ENCODE measurements around the gene ARHGAP15.
A peak's percentile ranks its signal among the peaks of the same experiment; 100 is the strongest.

Gene ARHGAP15

GRCh38 chr2:143729296-143729814 is 600.1 kb downstream of the ARHGAP15 start:
- no peak for DNase-seq (ENCODE audit: low read depth)
- H3K4me3 ChIP-seq (ENCODE audit: control insufficient read depth, low read depth, low read length): no peak overlapping the region
- TF ChIP-seq CTCF (IDR thresholded peaks at IDR 0.05; ENCODE audit: control insufficient read depth, insufficient read depth, low read depth, low read length, missing control alignments): no peak

GRCh38 chr2:143730155-143730952 is 601.1 kb downstream of the ARHGAP15 start:
- TF ChIP-seq CTCF (IDR thresholded peaks at IDR 0.05; ENCODE audit: control insufficient read depth, insufficient read depth, low read depth, low read length, missing control alignments): no peak
- no peak overlapping the region for H3K4me3 ChIP-seq (ENCODE audit: control insufficient read depth, low read depth, low read length)
- peak; percentile 21 for DNase-seq (ENCODE audit: low read depth)

GRCh38 chr2:143730953-143731260 is 601.7 kb downstream of the ARHGAP15 start:
- no peak overlapping the region for H3K4me3 ChIP-seq (ENCODE audit: control insufficient read depth, low read depth, low read length)
- DNase-seq (ENCODE audit: low read depth): no peak
- TF ChIP-seq CTCF (IDR thresholded peaks at IDR 0.05; ENCODE audit: control insufficient read depth, insufficient read depth, low read depth, low read length, missing control alignments): no peak

GRCh38 chr2:143732076-143732475 is 602.9 kb downstream of the ARHGAP15 start:
- TF ChIP-seq CTCF (IDR thresholded peaks at IDR 0.05; ENCODE audit: control insufficient read depth, insufficient read depth, low read depth, low read length, missing control alignments): no peak
- no peak overlapping the region for H3K4me3 ChIP-seq (ENCODE audit: control insufficient read depth, low read depth, low read length)
- no peak for DNase-seq (ENCODE audit: low read depth)

GRCh38 chr2:143732871-143733270 is 603.7 kb downstream of the ARHGAP15 start:
- no peak overlapping the region for H3K4me3 ChIP-seq (ENCODE audit: control insufficient read depth, low read depth, low read length)
- DNase-seq (ENCODE audit: low read depth): no peak
- TF ChIP-seq CTCF (IDR thresholded peaks at IDR 0.05; ENCODE audit: control insufficient read depth, insufficient read depth, low read depth, low read length, missing control alignments): no peak

GRCh38 chr2:143734507-143734906 is 605.3 kb downstream of the ARHGAP15 start:
- H3K4me3 ChIP-seq (ENCODE audit: control insufficient read depth, low read depth, low read length): no peak overlapping the region
- no peak for TF ChIP-seq CTCF (IDR thresholded peaks at IDR 0.05; ENCODE audit: control insufficient read depth, insufficient read depth, low read depth, low read length, missing control alignments)
- no peak for DNase-seq (ENCODE audit: low read depth)

Measured in AG09309 (cell line).